Transverse colon (tissue), 4 donors: ENCODE data around the gene PTPRD. TPM values are rescaled to one million over a fixed set of nuclear protein-coding genes. Genes with fewer than 3 reads are reported as not detected.

ENCODE experiments used
- DNase-seq: peaks from one replicate; pipeline ENCODE4 v3.0.0-alpha.2; 2019
- H3K27ac ChIP-seq, 4 donors: fragments of 200-600 bp; sonication (generic); 2 replicates each; pipeline ENCODE4 v1.5.1; 2016 to 2018; ENCODE audit warnings: inconsistent platforms in 4 of 4
- H3K27me3 ChIP-seq: fragments of 200-600 bp; sonication (generic); 2 replicates; pipeline ENCODE4 v1.5.1; 2017; ENCODE audit warnings: inconsistent platforms
- H3K36me3 ChIP-seq, 4 donors: fragments of 200-600 bp; sonication (generic); 2 replicates each; pipeline ENCODE4 v1.5.1; 2017 to 2019; ENCODE audit warnings: inconsistent platforms in 4 of 4
- H3K4me1 ChIP-seq, 4 donors: fragments of 200-600 bp; sonication (generic); 2 replicates each; pipeline ENCODE4 v1.5.1; 2017 to 2020; ENCODE audit warnings: inconsistent platforms in 4 of 4
- H3K4me3 ChIP-seq, 4 donors: fragments of 200-600 bp; sonication (generic); 1 replicate in 1 of 4; 2 replicates in 3 of 4; pipeline versions ENCODE4 v1.5.1 to v1.6.1; 2017 to 2019; ENCODE audit warnings: inconsistent platforms in 4 of 4
- H3K9me3 ChIP-seq, 2 donors: fragments of 200-600 bp; sonication (generic); 2 replicates each; pipeline ENCODE4 v1.5.1; 2017 to 2019; ENCODE audit warnings: inconsistent platforms in 2 of 2
- EP300 ChIP-seq: sonication (generic); formaldehyde crosslinking; IDR thresholded peaks from one replicate; pipeline ENCODE4 v1.6.1; 2017; ENCODE audit warnings: antibody characterized with exemption, low read depth
- POLR2A ChIP-seq: fragments of 450-650 bp; IDR thresholded peaks from one replicate; pipeline ENCODE4 v1.6.1; 2016; ENCODE audit warnings: antibody characterized with exemption, mild to moderate bottlenecking, moderate library complexity
- POLR2AphosphoS5 ChIP-seq, 3 donors: sonication (generic); formaldehyde crosslinking; IDR thresholded peaks; one replicate each; pipeline ENCODE4 v1.6.1; 2016; ENCODE audit warnings: antibody characterized with exemption in 3 of 3
- WGBS, 2 donors: methylation state at CpG; one replicate each; pipeline ENCODE4 v1.1.5; 2018; ENCODE audit warnings: low coverage in 1 of 2; 5-methylcytosine and 5-hydroxymethylcytosine counted together
- in situ Hi-C, 4 donors: fragments of 200-750 bp; cut with MboI; loops; one replicate each; pipeline versions ENCODE4 v1.15.0 to v1.15.1; 2017; ENCODE audit warnings: low sequenced_read_pairs in 3 of 4, low pct_ligation_motif_present in 1 of 4, low pct_unique_long_range_greater_than_20kb in 1 of 4
- intact Hi-C: fragments of 100-400 bp; cut with DNase I; formaldehyde crosslinking; loops from one replicate; pipeline ENCODE4 v1.15.1; 2023; ENCODE audit warnings: low total_unique reads
- total RNA-seq, 4 donors: library from RNA; depleted of rRNA; stranded (reverse); fragments of >200 nt; gene quantifications; one replicate each; pipeline ENCODE4 v1.1.0, GENCODE V29; 2016
- TF ChIP-seq, protein P1 (sequence below), 5 experiments: fragments of 200-600 bp in 3 of 5; fragments of 450-650 bp in 2 of 5; sonication (generic) in 3 of 5; IDR thresholded peaks; 1 replicate in 2 of 5; 2 replicates in 3 of 5; pipeline ENCODE4 v1.5.1; 2016 to 2017; ENCODE audit warnings: antibody characterized with exemption in 5 of 5, inconsistent platforms in 3 of 5, mild to moderate bottlenecking in 2 of 5, moderate library complexity in 1 of 5

Gene PTPRD
- total RNA-seq, 4 donors from 2014 or later, result 43.0 to 115 (median 79.1) TPM

DNA sequence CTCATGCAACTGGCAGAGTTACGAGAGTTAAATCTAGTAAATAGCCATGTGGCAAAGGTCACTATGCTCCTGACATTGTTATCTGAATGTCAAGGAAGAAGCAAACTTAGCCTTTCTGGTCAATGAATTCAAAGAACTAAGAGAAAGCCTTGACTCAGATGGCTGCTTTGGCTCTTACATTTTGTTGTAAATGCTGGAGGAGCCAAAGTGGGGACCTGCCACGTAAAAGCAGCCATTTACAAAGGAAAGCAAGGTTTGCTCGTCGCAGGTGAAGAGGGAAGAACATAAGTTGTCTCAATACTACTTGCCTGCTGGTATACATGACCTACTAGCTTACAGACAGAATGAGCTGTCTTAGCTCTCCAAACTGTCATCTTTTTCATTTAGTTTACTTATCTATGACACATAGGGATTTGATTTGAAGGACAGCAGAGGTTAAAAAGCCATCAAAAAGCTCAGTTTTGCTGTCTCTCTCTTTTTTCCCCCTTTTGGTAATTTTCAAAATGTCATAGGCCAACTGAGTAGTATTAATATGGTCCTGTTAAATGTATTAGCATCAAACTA is 1760.4 kb downstream of the PTPRD start:
- in situ Hi-C loops, result no loop called here
- TF ChIP-seq POLR2AphosphoS5 (IDR thresholded peaks at IDR 0.05) (no peak), EP300 (no peak), POLR2A (no peak)
- TF ChIP-seq, protein P1, sequence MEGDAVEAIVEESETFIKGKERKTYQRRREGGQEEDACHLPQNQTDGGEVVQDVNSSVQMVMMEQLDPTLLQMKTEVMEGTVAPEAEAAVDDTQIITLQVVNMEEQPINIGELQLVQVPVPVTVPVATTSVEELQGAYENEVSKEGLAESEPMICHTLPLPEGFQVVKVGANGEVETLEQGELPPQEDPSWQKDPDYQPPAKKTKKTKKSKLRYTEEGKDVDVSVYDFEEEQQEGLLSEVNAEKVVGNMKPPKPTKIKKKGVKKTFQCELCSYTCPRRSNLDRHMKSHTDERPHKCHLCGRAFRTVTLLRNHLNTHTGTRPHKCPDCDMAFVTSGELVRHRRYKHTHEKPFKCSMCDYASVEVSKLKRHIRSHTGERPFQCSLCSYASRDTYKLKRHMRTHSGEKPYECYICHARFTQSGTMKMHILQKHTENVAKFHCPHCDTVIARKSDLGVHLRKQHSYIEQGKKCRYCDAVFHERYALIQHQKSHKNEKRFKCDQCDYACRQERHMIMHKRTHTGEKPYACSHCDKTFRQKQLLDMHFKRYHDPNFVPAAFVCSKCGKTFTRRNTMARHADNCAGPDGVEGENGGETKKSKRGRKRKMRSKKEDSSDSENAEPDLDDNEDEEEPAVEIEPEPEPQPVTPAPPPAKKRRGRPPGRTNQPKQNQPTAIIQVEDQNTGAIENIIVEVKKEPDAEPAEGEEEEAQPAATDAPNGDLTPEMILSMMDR (IDR thresholded peaks at IDR 0.05), result no peak
- intact Hi-C loops, result no loop called here
- no peak for DNase-seq
- WGBS, 2 donors, result 81 to 85% methylated on average over 4 of the region's 4 CpGs
- Histone ChIP-seq H3K9me3 (no peaks in the 10 kb centered on the region), H3K4me3 (no peak overlapping the region), H3K27ac (no peak overlapping the region), H3K27me3 (peaks cover 31% of the 10 kb centered on the region), H3K4me1 (peaks cover 0 to 17% (median 10%) of the 10 kb centered on the region in 4 donors), H3K36me3 (no peaks in the 10 kb centered on the region)

DNA sequence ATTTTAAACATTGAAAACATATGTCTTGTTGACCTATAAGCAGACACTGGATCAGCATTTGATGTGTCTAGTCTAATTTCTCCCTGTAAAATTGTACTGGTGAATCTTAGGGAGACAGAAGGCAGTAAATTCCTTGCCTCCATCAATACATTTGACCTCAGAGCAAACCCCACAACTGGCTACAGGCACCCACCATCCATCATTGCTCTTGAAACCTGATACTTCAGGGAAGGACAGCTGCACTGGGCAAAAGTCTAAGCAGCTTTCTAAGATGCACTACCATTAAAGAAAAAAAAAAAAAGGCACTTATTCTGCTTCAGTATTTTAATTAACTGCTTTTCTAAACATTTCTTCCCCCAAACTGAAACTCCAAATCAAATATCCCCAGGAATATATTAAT is 1761.9 kb downstream of the PTPRD start:
- H3K36me3 ChIP-seq, result no peaks in the 10 kb centered on the region
- no peak overlapping the region for H3K4me3 ChIP-seq
- in situ Hi-C loops (no loop called here), intact Hi-C loops (loop anchor here (1.0 kb wide), 1 partner anchor 18 kb away; no protein-coding TSS in a partner anchor)
- peaks cover 16% of the 10 kb centered on the region for H3K27me3 ChIP-seq
- peaks cover 0 to 9% (median 5%) of the 10 kb centered on the region in 4 donors for H3K4me1 ChIP-seq
- H3K27ac ChIP-seq, result no peak overlapping the region
- TF ChIP-seq POLR2A (no peak), POLR2AphosphoS5 (IDR thresholded peaks at IDR 0.05) (no peak), EP300 (no peak)
- TF ChIP-seq, protein P1 (IDR thresholded peaks at IDR 0.05), result no peak
- H3K9me3 ChIP-seq, result no peaks in the 10 kb centered on the region
- no peak for DNase-seq

DNA sequence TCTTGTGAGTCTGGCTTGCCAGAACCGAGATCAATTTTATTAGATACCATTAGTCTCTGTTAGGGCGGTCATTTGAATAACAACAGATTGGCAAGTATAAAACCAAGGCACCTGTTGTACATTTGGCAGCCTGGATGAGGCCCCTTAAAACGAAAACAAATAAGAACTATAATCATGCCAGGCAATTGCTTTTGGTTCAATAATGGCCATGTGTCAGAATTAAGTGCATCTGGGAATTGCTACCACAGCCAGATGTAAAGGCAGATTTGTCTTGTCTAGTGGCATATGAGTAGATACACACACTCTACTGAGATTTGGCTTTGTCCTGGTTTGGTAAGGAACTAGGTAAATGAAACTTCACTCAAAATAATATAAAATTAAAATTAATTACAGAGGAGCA is 1767.0 kb downstream of the PTPRD start:
- intact Hi-C loops, result no loop called here
- WGBS, 2 donors, result 41 to 65% methylated on average over 2 to 3 of the region's 3 CpGs

DNA sequence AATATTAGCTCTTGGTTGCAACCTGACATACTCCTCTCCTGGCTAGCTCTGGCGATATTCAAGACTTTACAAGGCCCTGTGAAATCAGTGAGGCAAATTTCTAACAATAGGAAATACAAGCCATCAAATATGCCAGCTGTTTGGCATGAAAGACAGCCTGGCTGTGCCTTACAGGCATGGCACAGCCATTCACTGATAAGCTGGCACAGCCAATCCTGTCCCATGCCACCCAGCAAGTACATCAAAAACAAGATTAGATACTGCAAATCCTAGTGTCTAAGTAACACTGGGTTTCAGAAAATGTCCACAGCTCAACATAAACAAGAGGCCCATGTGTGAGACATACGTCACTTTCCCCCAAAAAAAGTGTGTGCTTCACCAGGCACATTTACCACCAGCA is 1767.4 kb downstream of the PTPRD start:
- DNase-seq, result no peak
- intact Hi-C loops (no loop called here), in situ Hi-C loops (no loop called here)
- no peak overlapping the region for H3K27ac ChIP-seq
- no peaks in the 10 kb centered on the region for H3K9me3 ChIP-seq
- no peaks in the 10 kb centered on the region for H3K36me3 ChIP-seq
- H3K4me1 ChIP-seq, result peaks cover 0 to 5% (median 0%) of the 10 kb centered on the region in 4 donors
- 25 to 37% methylated on average over 2 of the region's 2 CpGs for WGBS, 2 donors
- no peaks in the 10 kb centered on the region for H3K27me3 ChIP-seq
- no peak for TF ChIP-seq POLR2A
- TF ChIP-seq, protein P1 (IDR thresholded peaks at IDR 0.05), result no peak
- no peak for TF ChIP-seq POLR2AphosphoS5 (IDR thresholded peaks at IDR 0.05)
- no peak for TF ChIP-seq EP300
- H3K4me3 ChIP-seq, result no peak overlapping the region

More for the DNA sequence above, 1767.0 kb downstream of the PTPRD start:
- H3K27ac ChIP-seq, result no peak overlapping the region
- no peaks in the 10 kb centered on the region for H3K27me3 ChIP-seq
- H3K4me1 ChIP-seq, result peaks cover 0 to 5% (median 0%) of the 10 kb centered on the region in 4 donors
- in situ Hi-C loops, result no loop called here
- TF ChIP-seq, protein P1 (IDR thresholded peaks at IDR 0.05), result no peak
- TF ChIP-seq EP300, result no peak
- TF ChIP-seq POLR2AphosphoS5 (IDR thresholded peaks at IDR 0.05), result no peak
- TF ChIP-seq POLR2A, result no peak
- H3K9me3 ChIP-seq, result no peaks in the 10 kb centered on the region
- no peak overlapping the region for H3K4me3 ChIP-seq
- no peaks in the 10 kb centered on the region for H3K36me3 ChIP-seq
- DNase-seq, result no peak
